ENCODE measurements around the gene GRIN3B.
A peak's percentile ranks its signal among the peaks of the same experiment; 100 is the strongest.

The GRIN3B gene

GRCh38 chr19:954672-955494, 45.3 kb upstream of the GRIN3B start (continued):
- TF ChIP-seq ZBTB11 (tag by site-specific recombination; conservative IDR thresholded peaks at IDR 0.05; ENCODE audit: low read depth) (no peak), ZNF155 (tag by site-specific recombination; IDR thresholded peaks at IDR 0.05) (no peak), ZNF221 (tag by site-specific recombination; IDR thresholded peaks at IDR 0.05; ENCODE audit: borderline replicate concordance) (no peak), ZNF449 (tag by site-specific recombination; IDR thresholded peaks at IDR 0.05) (no peak), ZNF398 (tag by site-specific recombination; IDR thresholded peaks at IDR 0.05) (no peak), PRDM4 (tag by site-specific recombination; IDR thresholded peaks at IDR 0.05) (peak; percentile 100), ZNF239 (tag by site-specific recombination; IDR thresholded peaks at IDR 0.05) (no peak), PBX3 (CRISPR knock-in tag; IDR thresholded peaks at IDR 0.05) (no peak), ZNF776 (tag by site-specific recombination; IDR thresholded peaks at IDR 0.05; ENCODE audit: borderline replicate concordance) (no peak), ZNF335 (tag by site-specific recombination; conservative IDR thresholded peaks at IDR 0.05) (no peak), ZNF530 (tag by site-specific recombination; IDR thresholded peaks at IDR 0.05; ENCODE audit: low read depth) (no peak), GLIS2 (tag by site-specific recombination; IDR thresholded peaks at IDR 0.05) (peak; percentile 21; the same call in 1 of the 2 replicates), KLF1 (tag by site-specific recombination; IDR thresholded peaks at IDR 0.05) (0 out of 2 replicates have a peak, but pooled peaks have one; percentile 36), HOXD13 (CRISPR knock-in tag; IDR thresholded peaks at IDR 0.05; ENCODE audit: borderline replicate concordance) (no peak), MZF1 (tag by site-specific recombination; IDR thresholded peaks at IDR 0.05; ENCODE audit: borderline replicate concordance) (no peak), ZNF114 (tag by site-specific recombination; IDR thresholded peaks at IDR 0.05) (no peak)
- TF ChIP-seq, protein P1, sequence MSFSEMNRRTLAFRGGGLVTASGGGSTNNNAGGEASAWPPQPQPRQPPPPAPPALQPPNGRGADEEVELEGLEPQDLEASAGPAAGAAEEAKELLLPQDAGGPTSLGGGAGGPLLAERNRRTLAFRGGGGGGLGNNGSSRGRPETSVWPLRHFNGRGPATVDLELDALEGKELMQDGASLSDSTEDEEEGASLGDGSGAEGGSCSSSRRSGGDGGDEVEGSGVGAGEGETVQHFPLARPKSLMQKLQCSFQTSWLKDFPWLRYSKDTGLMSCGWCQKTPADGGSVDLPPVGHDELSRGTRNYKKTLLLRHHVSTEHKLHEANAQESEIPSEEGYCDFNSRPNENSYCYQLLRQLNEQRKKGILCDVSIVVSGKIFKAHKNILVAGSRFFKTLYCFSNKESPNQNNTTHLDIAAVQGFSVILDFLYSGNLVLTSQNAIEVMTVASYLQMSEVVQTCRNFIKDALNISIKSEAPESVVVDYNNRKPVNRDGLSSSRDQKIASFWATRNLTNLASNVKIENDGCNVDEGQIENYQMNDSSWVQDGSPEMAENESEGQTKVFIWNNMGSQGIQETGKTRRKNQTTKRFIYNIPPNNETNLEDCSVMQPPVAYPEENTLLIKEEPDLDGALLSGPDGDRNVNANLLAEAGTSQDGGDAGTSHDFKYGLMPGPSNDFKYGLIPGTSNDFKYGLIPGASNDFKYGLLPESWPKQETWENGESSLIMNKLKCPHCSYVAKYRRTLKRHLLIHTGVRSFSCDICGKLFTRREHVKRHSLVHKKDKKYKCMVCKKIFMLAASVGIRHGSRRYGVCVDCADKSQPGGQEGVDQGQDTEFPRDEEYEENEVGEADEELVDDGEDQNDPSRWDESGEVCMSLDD (tag by site-specific recombination; IDR thresholded peaks at IDR 0.05), result no peak
- TF ChIP-seq, protein P2, sequence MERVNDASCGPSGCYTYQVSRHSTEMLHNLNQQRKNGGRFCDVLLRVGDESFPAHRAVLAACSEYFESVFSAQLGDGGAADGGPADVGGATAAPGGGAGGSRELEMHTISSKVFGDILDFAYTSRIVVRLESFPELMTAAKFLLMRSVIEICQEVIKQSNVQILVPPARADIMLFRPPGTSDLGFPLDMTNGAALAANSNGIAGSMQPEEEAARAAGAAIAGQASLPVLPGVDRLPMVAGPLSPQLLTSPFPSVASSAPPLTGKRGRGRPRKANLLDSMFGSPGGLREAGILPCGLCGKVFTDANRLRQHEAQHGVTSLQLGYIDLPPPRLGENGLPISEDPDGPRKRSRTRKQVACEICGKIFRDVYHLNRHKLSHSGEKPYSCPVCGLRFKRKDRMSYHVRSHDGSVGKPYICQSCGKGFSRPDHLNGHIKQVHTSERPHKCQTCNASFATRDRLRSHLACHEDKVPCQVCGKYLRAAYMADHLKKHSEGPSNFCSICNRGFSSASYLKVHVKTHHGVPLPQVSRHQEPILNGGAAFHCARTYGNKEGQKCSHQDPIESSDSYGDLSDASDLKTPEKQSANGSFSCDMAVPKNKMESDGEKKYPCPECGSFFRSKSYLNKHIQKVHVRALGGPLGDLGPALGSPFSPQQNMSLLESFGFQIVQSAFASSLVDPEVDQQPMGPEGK (tag by site-specific recombination; IDR thresholded peaks at IDR 0.05), result peak; percentile 19; the same call in 1 of the 2 replicates
- TF ChIP-seq, protein P3, sequence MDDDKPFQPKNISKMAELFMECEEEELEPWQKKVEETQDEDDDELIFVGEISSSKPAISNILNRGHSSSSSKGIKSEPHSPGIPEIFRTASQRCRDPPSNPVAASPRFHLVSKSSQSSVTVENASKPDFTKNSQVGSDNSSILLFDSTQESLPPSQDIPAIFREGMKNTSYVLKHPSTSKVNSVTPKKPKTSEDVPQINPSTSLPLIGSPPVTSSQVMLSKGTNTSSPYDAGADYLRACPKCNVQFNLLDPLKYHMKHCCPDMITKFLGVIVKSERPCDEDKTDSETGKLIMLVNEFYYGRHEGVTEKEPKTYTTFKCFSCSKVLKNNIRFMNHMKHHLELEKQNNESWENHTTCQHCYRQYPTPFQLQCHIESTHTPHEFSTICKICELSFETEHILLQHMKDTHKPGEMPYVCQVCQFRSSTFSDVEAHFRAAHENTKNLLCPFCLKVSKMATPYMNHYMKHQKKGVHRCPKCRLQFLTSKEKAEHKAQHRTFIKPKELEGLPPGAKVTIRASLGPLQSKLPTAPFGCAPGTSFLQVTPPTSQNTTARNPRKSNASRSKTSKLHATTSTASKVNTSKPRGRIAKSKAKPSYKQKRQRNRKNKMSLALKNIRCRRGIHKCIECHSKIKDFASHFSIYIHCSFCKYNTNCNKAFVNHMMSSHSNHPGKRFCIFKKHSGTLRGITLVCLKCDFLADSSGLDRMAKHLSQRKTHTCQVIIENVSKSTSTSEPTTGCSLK (tag by site-specific recombination; IDR thresholded peaks at IDR 0.05), result no peak
